Glutamatergic neuron (in vitro differentiated cells): ENCODE results near the gene SCD5. TPM values are rescaled to one million over a fixed set of nuclear protein-coding genes. Genes with fewer than 3 reads are reported as not detected.

ENCODE experiments used
- DNase-seq: peaks from one replicate; pipeline ENCODE4 v3.0.0; 2022
- H3K27ac Mint-ChIP-seq: one replicate; pipeline ENCODE4 v1.8.0; 2020; ENCODE audit warnings: mild to moderate bottlenecking, mixed read lengths, inconsistent platforms; ENCODE audit not compliant: unreplicated experiment
- H3K27me3 Mint-ChIP-seq: one replicate; pipeline ENCODE4 v1.8.0; 2020; ENCODE audit warnings: mild to moderate bottlenecking, moderate library complexity, mixed read lengths, inconsistent platforms; ENCODE audit not compliant: unreplicated experiment
- H3K36me3 Mint-ChIP-seq: one replicate; pipeline ENCODE4 v1.8.0; 2020; ENCODE audit warnings: mild to moderate bottlenecking, mixed read lengths, inconsistent platforms; ENCODE audit not compliant: unreplicated experiment
- H3K4me1 Mint-ChIP-seq: one replicate; pipeline ENCODE4 v1.8.0; 2020; ENCODE audit warnings: mild to moderate bottlenecking, low read depth, mixed read lengths, inconsistent platforms; ENCODE audit not compliant: unreplicated experiment
- H3K4me3 Mint-ChIP-seq: one replicate; pipeline ENCODE4 v1.8.0; 2020; ENCODE audit warnings: mild to moderate bottlenecking, mixed read lengths, inconsistent platforms; ENCODE audit not compliant: unreplicated experiment
- H3K9me3 Mint-ChIP-seq: one replicate; pipeline ENCODE4 v1.8.0; 2020; ENCODE audit warnings: mild to moderate bottlenecking, moderate library complexity, mixed read lengths, inconsistent platforms; ENCODE audit not compliant: unreplicated experiment
- CTCF ChIP-seq: fragments of 200-600 bp; sonication (generic); IDR thresholded peaks from one replicate; pipeline ENCODE4 v1.5.0; 2021; ENCODE audit not compliant: partially characterized antibody, unreplicated experiment
- total RNA-seq: library from RNA; stranded (reverse); fragmentation: NEBNext Ultra II Directional; extraction: Animal tissue kit (Norgen Biotek cat#: 25700); gene quantifications from one replicate; pipeline ENCODE4 v1.2.1, GENCODE V29; 2021; ENCODE audit not compliant: unreplicated experiment

The SCD5 gene
- total RNA-seq, 1 donor from 2014 or later = 31.9 TPM

- DNase-seq = no peak
- Mint-ChIP-seq H3K4me3 (no peak overlapping the region), H3K9me3 (peaks cover 1% of the 10 kb centered on the region), H3K4me1 (no peaks in the 10 kb centered on the region), H3K27me3 (peaks cover 3% of the 10 kb centered on the region), H3K36me3 (no peaks in the 10 kb centered on the region), H3K27ac (no peak overlapping the region)
- TF ChIP-seq CTCF = no peak
Measured at GRCh38 chr4:82638479-82638878, 160.1 kb downstream of the SCD5 start.

- Mint-ChIP-seq H3K4me1 (peaks cover 3% of the 10 kb centered on the region), H3K27me3 (no peaks in the 10 kb centered on the region)
- no peak for TF ChIP-seq CTCF
Measured at GRCh38 chr4:82630079-82630478, 168.5 kb downstream of the SCD5 start.

GRCh38 chr4:82629238-82630000 is 169.2 kb downstream of the SCD5 start:
- H3K27ac Mint-ChIP-seq = no peak overlapping the region
- peaks cover 3% of the 10 kb centered on the region for H3K4me1 Mint-ChIP-seq
- no peaks in the 10 kb centered on the region for H3K36me3 Mint-ChIP-seq
- H3K4me3 Mint-ChIP-seq = no peak overlapping the region
- DNase-seq = no peak
- no peaks in the 10 kb centered on the region for H3K27me3 Mint-ChIP-seq
- no peaks in the 10 kb centered on the region for H3K9me3 Mint-ChIP-seq
- TF ChIP-seq CTCF = no peak

More at GRCh38 chr4:82630079-82630478, 168.5 kb downstream of the SCD5 start:
- no peak for DNase-seq
- Mint-ChIP-seq H3K4me3 (no peak overlapping the region), H3K9me3 (no peaks in the 10 kb centered on the region), H3K27ac (no peak overlapping the region), H3K36me3 (no peaks in the 10 kb centered on the region)

- Mint-ChIP-seq H3K4me3 (no peak overlapping the region), H3K36me3 (no peaks in the 10 kb centered on the region), H3K27me3 (no peaks in the 10 kb centered on the region), H3K27ac (no peak overlapping the region), H3K9me3 (no peaks in the 10 kb centered on the region), H3K4me1 (peaks cover 3% of the 10 kb centered on the region)
- no peak for TF ChIP-seq CTCF
- no peak for DNase-seq
Measured at GRCh38 chr4:82626251-82626868, 172.2 kb downstream of the SCD5 start.

- no peak for DNase-seq
- Mint-ChIP-seq H3K4me1 (peaks cover 3% of the 10 kb centered on the region), H3K9me3 (no peaks in the 10 kb centered on the region), H3K4me3 (no peak overlapping the region), H3K27ac (no peak overlapping the region), H3K27me3 (no peaks in the 10 kb centered on the region), H3K36me3 (no peaks in the 10 kb centered on the region)
- TF ChIP-seq CTCF = no peak
Measured at GRCh38 chr4:82624819-82625218, 173.8 kb downstream of the SCD5 start.
